Common myeloid progenitor, CD34-positive (primary cell): ENCODE measurements around the gene ERN1.

Experiments
- CTCF ChIA-PET: fragments of 350-600 bp; sonication (Branson Sonifier 250); formaldehyde crosslinking; loops from one replicate; lab custom pipeline; 2021; ENCODE audit warnings: antibody characterized with exemption; lab: Charles Lee
- POLR2A ChIA-PET: fragments of 350-600 bp; sonication (Branson Sonifier 250); formaldehyde crosslinking; loops from one replicate; lab custom pipeline; 2021; ENCODE audit warnings: antibody characterized with exemption; lab: Charles Lee
- DNase-seq, 3 donors: peaks; one replicate each; pipeline versions ENCODE4 v3.0.0 to v3.0.0-alpha.2; 2013
- H3K27ac ChIP-seq, 2 experiments: 1 replicate in 1 of 2; 2 replicates in 1 of 2; pipeline ENCODE4 v1.7.0; 2013; ENCODE audit warnings: inconsistent platforms in 2 of 2, low read length in 2 of 2, mild to moderate bottlenecking in 2 of 2, low read depth in 1 of 2, moderate library complexity in 1 of 2; ENCODE audit not compliant: severe bottlenecking in 2 of 2, insufficient read depth in 1 of 2, poor library complexity in 1 of 2
- H3K27me3 ChIP-seq, 5 experiments: replicated peaks in 2 of 5; 1 replicate in 3 of 5; 2 replicates in 2 of 5; pipeline versions ENCODE4 v1.6.1 to v1.7.0; 2013; ENCODE audit warnings: low read length in 4 of 5, mild to moderate bottlenecking in 2 of 5, moderate library complexity in 2 of 5, inconsistent platforms in 1 of 5; ENCODE audit not compliant: insufficient read depth in 5 of 5, control insufficient read depth in 4 of 5
- H3K36me3 ChIP-seq, 4 experiments: 1 replicate in 2 of 4; 2 replicates in 2 of 4; pipeline versions ENCODE4 v1.6.1 to v1.7.0; 2013; ENCODE audit warnings: low read length in 3 of 4, control low read depth in 1 of 4, mild to moderate bottlenecking in 1 of 4; ENCODE audit not compliant: control insufficient read depth in 4 of 4, insufficient read depth in 4 of 4
- H3K4me1 ChIP-seq, 4 experiments: 1 replicate in 3 of 4; 2 replicates in 1 of 4; pipeline versions ENCODE4 v1.6.1 to v1.7.1; 2013; ENCODE audit warnings: low read length in 3 of 4, mild to moderate bottlenecking in 3 of 4, control low read depth in 1 of 4, inconsistent platforms in 1 of 4, moderate library complexity in 1 of 4; ENCODE audit not compliant: control insufficient read depth in 4 of 4, insufficient read depth in 4 of 4; ENCODE audit errors: control extremely low read depth in 1 of 4
- H3K4me3 ChIP-seq, 7 experiments: 1 replicate in 4 of 7; 2 replicates in 3 of 7; pipeline versions ENCODE4 v1.5.1 to v1.7.0; 2013; ENCODE audit warnings: mild to moderate bottlenecking in 7 of 7, low read length in 6 of 7, moderate library complexity in 6 of 7, inconsistent platforms in 2 of 7, low read depth in 2 of 7, control low read depth in 1 of 7; ENCODE audit not compliant: insufficient read depth in 4 of 7, control insufficient read depth in 1 of 7; ENCODE audit errors: extremely low read depth in 1 of 7
- H3K9me3 ChIP-seq, 5 experiments: 1 replicate in 4 of 5; 2 replicates in 1 of 5; pipeline versions ENCODE4 v1.6.1 to v1.7.1; 2013; ENCODE audit warnings: low read length in 4 of 5, mild to moderate bottlenecking in 2 of 5, inconsistent platforms in 1 of 5, low read depth in 1 of 5, moderate library complexity in 1 of 5; ENCODE audit not compliant: control insufficient read depth in 4 of 5, insufficient read depth in 2 of 5; ENCODE audit errors: control extremely low read depth in 1 of 5
- WGBS: methylation state at CpG from one replicate; pipeline ENCODE4 v1.1.5; 2013; ENCODE audit not compliant: insufficient coverage; 5-methylcytosine and 5-hydroxymethylcytosine counted together

The ERN1 gene

DNA sequence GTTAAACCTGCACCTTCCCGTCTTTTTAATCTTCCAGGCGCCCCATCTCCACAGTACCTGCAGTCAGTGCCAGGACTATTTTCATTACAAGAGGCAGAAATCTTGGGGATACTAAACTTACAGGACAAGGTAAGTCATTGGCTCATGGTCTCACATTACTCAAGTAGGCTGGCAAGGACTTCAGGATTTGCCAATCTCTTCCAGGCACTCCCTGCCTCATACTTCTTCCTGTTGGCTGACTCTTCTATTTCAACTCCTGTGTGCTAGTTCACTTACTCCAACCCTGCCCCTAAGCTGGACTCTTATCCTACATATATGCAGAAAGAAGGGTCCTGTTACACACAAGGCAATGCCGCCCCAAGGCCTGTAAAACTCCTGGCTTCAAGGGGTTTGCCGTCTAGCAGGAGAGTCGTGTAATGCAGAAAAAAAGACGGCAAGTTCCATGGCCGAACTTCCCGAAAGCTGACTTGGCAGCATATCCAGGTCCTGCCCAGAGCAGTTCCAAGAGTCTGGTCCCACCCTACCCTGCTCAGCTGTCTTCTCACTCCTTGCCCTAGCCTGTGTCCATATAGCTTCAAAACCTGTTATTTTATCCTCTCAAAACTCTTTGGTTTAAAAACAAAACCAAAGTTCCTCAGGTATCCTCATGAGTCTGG is 14.8 kb downstream of the ERN1 start:
- Histone ChIP-seq H3K9me3 (no peaks in the 10 kb centered on the region), H3K36me3 (no peaks in the 10 kb centered on the region), H3K4me3 (no peak overlapping the region), H3K27ac (no peak overlapping the region), H3K27me3 (no peaks in the 10 kb centered on the region), H3K4me1 (peaks cover 6 to 22% (median 18%) of the 10 kb centered on the region in 4 experiments)
- POLR2A ChIA-PET: interaction anchor here (1.7 kb wide), 1 partner anchor 15 kb away, joined by 5 read pairs; the partner anchor contains the start of gene ERN1
- DNase-seq: no peak
- CTCF ChIA-PET: interaction anchor here (1.1 to 1.4 kb wide), 5 partner anchors 9 to 86 kb away, joined by 3 to 6 read pairs (median 4); no protein-coding TSS in a partner anchor
- WGBS: 94% methylated on average over 8 of the region's 8 CpGs

DNA sequence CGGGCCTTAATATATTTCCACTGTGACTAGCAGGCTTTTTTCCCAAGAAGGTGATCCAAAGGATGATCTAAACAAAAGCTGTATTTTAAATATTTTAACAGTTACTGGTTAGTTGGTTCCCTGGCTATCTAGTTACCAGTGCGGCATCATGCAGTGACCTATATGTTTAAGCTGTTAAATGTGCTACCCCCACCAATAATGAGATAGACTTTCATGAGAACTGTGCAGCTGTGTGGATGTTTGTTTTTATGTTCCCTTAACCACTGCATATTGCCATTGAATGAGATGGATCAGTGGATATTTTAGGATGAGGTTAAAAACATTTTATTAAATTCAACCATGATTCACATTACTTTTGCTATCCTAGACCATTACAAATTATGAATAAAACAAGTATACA is 16.9 kb downstream of the ERN1 start:
- POLR2A ChIA-PET: interaction anchor here (0.9 kb wide), 1 partner anchor 32 kb away, joined by 3 read pairs; no protein-coding TSS in a partner anchor
- Histone ChIP-seq H3K4me1 (peaks cover 3 to 13% (median 9%) of the 10 kb centered on the region in 4 experiments), H3K27me3 (no peaks in the 10 kb centered on the region), H3K36me3 (no peaks in the 10 kb centered on the region), H3K4me3 (no peak overlapping the region), H3K27ac (no peak overlapping the region), H3K9me3 (no peaks in the 10 kb centered on the region)
- no peak for DNase-seq
- no CpG with 5 or more reads among the region's 2 CpGs for WGBS
- CTCF ChIA-PET: interaction anchor here (1.1 to 4.2 kb wide), 9 partner anchors 9 to 158 kb away, joined by 3 to 17 read pairs (median 4); no protein-coding TSS in a partner anchor

DNA sequence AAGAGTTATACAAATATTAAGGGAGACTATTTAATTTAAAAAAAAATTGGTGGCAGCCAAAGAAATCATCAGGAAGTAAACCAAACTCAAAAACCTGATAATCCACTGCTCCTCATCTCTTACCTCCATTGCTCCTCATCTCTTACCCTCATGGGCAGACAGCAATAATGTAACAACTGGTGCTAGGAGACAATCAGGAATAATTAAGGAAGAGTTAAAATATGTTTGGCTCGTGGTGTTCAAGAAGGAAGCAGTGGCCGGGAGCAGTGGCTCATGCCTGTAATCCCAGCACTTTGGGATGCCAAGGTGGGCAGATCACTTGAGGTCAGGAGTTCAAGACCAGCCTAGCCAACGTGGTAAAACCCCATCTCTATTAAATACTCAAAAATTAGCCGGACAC is 18.1 kb downstream of the ERN1 start:
- Histone ChIP-seq H3K9me3 (no peaks in the 10 kb centered on the region), H3K27me3 (no peaks in the 10 kb centered on the region), H3K4me3 (no peak overlapping the region), H3K4me1 (peaks cover 0 to 9% (median 8%) of the 10 kb centered on the region in 4 experiments), H3K27ac (no peak overlapping the region), H3K36me3 (no peaks in the 10 kb centered on the region)
- 100% methylated on average over 2 of the region's 4 CpGs for WGBS
- CTCF ChIA-PET: interaction anchor here (0.5 to 4.2 kb wide), 6 partner anchors 8 to 402 kb away, joined by 3 to 17 read pairs (median 4); no protein-coding TSS in a partner anchor
- POLR2A ChIA-PET: interaction anchor here (0.9 kb wide), 1 partner anchor 34 kb away, joined by 3 read pairs; no protein-coding TSS in a partner anchor
- no peak for DNase-seq

DNA sequence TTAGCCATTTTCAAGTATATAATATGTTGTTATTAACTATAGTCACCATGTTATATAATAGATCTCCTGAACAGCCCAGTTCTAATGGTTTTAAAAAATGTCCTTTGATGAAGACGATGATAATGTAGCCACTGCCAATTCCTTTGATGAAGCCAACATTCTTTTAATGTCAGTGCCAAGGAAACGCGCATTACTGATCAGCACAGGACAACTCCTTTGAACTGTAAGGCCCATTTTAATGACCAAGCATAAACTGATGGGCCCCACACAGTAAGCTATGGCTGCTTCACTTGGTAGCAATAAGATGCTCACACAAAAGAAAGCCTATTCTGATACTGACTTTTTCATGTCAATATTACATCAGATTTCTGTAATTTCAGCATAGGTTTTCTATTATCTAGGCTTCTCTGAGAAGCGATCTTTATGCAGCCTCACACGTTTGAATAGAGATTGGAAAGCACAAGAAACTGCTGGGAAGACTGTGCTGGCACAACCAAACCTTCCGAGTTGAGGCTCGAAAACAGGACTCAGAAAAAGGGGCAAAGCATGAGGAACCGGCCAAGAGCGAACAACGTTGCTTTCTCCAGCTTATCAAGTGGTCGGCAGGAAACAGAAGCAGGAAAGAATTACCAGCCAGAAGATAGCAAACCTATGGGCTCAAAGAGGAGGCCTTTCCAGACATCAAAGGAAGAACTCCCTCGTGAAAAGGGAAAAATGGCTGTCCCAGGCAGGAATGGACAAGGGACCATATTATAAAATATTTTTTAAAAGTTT is 19.4 kb downstream of the ERN1 start:
- peak; percentile 34 to 59 (median 36) for DNase-seq
- 40% methylated on average over 11 of the region's 12 CpGs for WGBS
- CTCF ChIA-PET: interaction anchor here (1.6 to 4.2 kb wide), 3 partner anchors 23 to 45 kb away, joined by 3 to 17 read pairs (median 8); no protein-coding TSS in a partner anchor

DNA sequence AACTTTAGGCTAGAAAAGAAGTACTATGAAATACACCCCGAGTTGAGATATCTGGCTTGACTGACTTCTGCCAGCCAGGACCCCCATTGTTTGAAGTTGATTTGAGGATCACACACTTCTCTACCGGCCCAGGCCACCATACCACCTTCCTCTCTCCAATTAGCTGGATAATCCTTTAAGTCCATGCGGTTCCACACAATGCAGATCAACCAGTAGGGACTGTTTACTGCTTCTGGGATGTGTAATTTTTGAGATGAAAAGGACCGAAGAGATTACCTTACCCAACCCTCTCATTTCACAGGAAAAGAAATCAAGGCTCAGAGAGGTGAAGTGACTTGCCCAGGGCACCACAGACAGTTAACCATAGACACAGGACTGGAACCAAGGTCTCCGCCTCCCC is 20.5 kb downstream of the ERN1 start:
- Histone ChIP-seq H3K9me3 (no peaks in the 10 kb centered on the region), H3K27ac (no peak overlapping the region), H3K36me3 (no peaks in the 10 kb centered on the region), H3K4me1 (peaks cover 0 to 18% (median 10%) of the 10 kb centered on the region in 4 experiments), H3K4me3 (no peak overlapping the region), H3K27me3 (no peaks in the 10 kb centered on the region)
- no peak for DNase-seq
- ChIA-PET CTCF (interaction anchor here (1.6 to 4.2 kb wide), 2 partner anchors 29 to 44 kb away, joined by 3 to 17 read pairs; no protein-coding TSS in a partner anchor), POLR2A (no interaction called here)
- WGBS: 100% methylated on average over 1 of the region's 5 CpGs

More for the DNA sequence above, 19.4 kb downstream of the ERN1 start:
- no peaks in the 10 kb centered on the region for H3K27me3 ChIP-seq
- H3K27ac ChIP-seq: no peak overlapping the region
- POLR2A ChIA-PET: interaction anchor here (0.6 kb wide), 1 partner anchor 56 kb away, joined by 4 read pairs; no protein-coding TSS in a partner anchor
- H3K4me3 ChIP-seq: no peak overlapping the region
- no peaks in the 10 kb centered on the region for H3K9me3 ChIP-seq
- H3K4me1 ChIP-seq: peaks cover 0 to 18% (median 10%) of the 10 kb centered on the region in 4 experiments
- no peaks in the 10 kb centered on the region for H3K36me3 ChIP-seq

DNA sequence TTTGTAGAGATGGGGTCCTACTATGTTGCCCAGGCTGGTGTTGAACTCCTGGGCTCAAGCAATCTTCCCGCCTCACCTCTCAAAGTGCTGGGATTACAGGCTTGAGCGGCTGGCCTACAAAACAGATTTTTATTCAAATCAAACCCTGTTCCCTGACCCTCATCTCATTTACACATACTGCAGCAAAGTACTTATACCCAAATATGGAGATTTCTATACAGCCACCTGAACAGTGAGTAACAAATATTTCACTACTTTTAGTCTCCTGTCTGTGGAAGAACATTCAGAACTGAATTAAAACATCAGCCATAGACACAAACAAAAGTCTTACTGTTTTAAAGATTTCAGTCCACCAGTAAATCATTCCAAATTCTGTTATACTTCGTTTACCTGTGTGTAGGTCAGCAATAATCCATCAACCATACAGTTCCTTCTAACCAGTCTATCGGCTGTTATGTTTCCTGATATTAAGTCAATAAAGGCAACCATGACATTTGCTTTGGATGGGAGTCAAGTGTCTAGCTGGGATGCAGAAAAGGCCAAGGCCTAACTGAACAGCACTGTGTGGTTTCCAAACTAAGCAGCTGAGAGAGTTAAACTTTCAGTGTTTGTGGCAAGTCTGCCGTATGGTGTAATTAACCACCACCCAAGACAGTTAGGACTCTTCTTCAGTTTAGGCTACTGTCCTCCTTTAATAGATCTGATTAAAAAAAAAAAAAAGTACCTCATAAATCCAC is 22.3 kb downstream of the ERN1 start:
- no peaks in the 10 kb centered on the region for H3K36me3 ChIP-seq
- H3K27ac ChIP-seq: no peak overlapping the region
- no peaks in the 10 kb centered on the region for H3K9me3 ChIP-seq
- ChIA-PET CTCF (interaction anchor here (1.2 kb wide), 1 partner anchor 11 kb away, joined by 3 read pairs; no protein-coding TSS in a partner anchor), POLR2A (no interaction called here)
- no peak for DNase-seq
- peaks cover 0 to 28% (median 18%) of the 10 kb centered on the region in 4 experiments for H3K4me1 ChIP-seq
- no peak overlapping the region for H3K4me3 ChIP-seq
- 88% methylated on average over 3 of the region's 5 CpGs for WGBS
- H3K27me3 ChIP-seq: no peaks in the 10 kb centered on the region
